ENCODE data around the gene INO80D. TPM values are rescaled to one million over a fixed set of nuclear protein-coding genes. Genes with fewer than 3 reads are reported as not detected.
A peak's percentile ranks its signal among the peaks of the same experiment; 100 is the strongest.
"Not testable (repeated sequence)": the region's sequence is repeated elsewhere in the genome, so short reads cannot be mapped to it uniquely, and the experiment has no call there.

Gene INO80D
- total and polyA plus RNA-seq, 2 of the 13 experiments (the other 11 are each of a cell fraction or from before 2014, with no cell fraction given): 7.6 to 7.9 TPM

DNA sequence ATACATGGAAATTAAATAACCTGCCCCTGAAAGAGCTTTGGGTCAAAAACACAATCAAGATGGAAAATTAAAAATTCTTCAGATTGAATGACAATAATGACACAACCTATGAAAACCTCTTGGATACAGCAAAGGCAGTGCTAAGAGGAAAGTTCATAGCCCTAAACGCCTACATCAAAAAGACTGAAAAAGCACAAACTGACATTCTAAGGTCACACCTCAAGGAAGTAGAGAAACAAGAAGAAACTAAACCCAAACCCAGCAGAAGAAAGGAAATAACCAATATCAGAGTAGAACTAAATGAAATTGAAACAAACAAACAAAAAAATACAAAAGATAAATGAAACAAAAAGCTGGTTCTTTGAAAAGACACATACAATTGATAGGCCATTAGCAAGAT, 52.5 kb downstream of the INO80D start:
- H3K9ac ChIP-seq (ENCODE audit: insufficient read depth, low read depth, low read length): not testable (repeated sequence)

DNA sequence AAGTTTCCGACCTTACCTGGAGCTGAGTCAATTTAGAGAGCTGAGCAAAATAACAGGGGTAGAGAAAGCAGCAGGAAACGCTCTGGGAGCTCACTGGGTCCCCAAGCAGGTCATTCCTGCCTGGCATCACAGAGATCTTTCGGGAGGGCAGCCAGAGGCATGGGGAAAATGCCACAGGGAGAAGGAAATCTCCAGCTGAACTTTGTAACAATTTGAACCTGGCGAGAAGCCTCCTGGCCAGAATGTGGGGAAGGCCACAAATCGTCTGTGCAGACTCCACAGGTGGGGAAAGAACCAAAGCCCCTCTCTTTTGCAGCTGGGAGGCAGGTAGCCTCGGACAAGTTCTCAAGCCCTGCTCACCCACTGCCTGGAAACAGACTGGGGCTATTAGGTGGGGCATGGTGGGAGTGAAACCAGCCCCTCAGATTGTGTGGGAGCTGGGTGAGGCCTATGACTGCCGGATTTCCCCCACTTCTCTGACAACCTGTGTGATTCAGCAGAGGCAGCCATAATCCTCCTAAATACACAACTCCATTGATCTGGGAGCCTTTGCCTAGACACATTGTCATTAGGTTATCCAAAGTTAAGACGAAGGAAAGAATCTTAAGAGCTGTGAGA, 53.9 kb downstream of the INO80D start:
- Histone ChIP-seq H3K79me2 (ENCODE audit: insufficient read depth, low read length) (peaks cover 17% of the 10 kb centered on the region), H3K4me2 (ENCODE audit: low read depth, low read length) (no peak overlapping the region), H3K9ac (ENCODE audit: insufficient read depth, low read depth, low read length) (no peak overlapping the region), H3K9me3 (ENCODE audit: low read length) (no peaks in the 10 kb centered on the region), H3K4me3 (replicated peaks in 1 of 3; ENCODE audit: insufficient read depth in 1 of 3, low read depth in 2 of 3, low read length in 3 of 3) (no peak overlapping the region), H3K27ac (ENCODE audit: extremely low read length, insufficient read depth, low read length) (no peak overlapping the region), H4K20me1 (ENCODE audit: insufficient read depth, low read length) (no peaks in the 10 kb centered on the region), H2AFZ (ENCODE audit: low read length) (no peak overlapping the region), H3K27me3 (ENCODE audit: control insufficient read depth in 1 of 2, insufficient read depth in 2 of 2, low read length in 2 of 2) (no peaks in the 10 kb centered on the region), H3K36me3 (replicated peaks in 1 of 2; ENCODE audit: control insufficient read depth in 1 of 2, insufficient read depth in 2 of 2, low read length in 2 of 2) (peaks cover 18 to 37% of the 10 kb centered on the region in 2 experiments), H3K4me1 (ENCODE audit: insufficient read depth, low read length) (no peaks in the 10 kb centered on the region)
- in situ Hi-C loops (cut with HindIII; ENCODE audit: extremely low pct_ligation_motif_present, low pct_unique_long_range_greater_than_20kb): no loop called here
- no peak for DNase-seq (ENCODE audit: low spot score)
- no peak for FAIRE-seq
- 97% methylated on average over 8 of the region's 8 CpGs for WGBS (ENCODE audit: low lambda C conversion rate)
- ATAC-seq: no peak
- CTCF ChIA-PET (ENCODE audit: low intra/inter-chr PET ratio, low total read pairs): no interaction called here
- POLR2A ChIA-PET: no interaction called here
- BruUV-seq (replicated peaks): no TSS peak
- intact Hi-C loops (cut with micrococcal nuclease; ENCODE audit: unreplicated experiment): no loop called here
- TF ChIP-seq SETDB1 (CRISPR knock-in tag; IDR thresholded peaks at IDR 0.05; ENCODE audit: borderline replicate concordance) (no peak), ZNF576 (CRISPR knock-in tag; IDR thresholded peaks at IDR 0.05) (no peak), NR2C2 (CRISPR knock-in tag; IDR thresholded peaks at IDR 0.05; ENCODE audit: borderline replicate concordance) (no peak), BRCA1 (CRISPR knock-in tag; IDR thresholded peaks at IDR 0.05) (no peak), ZNF274 (CRISPR knock-in tag; IDR thresholded peaks at IDR 0.05) (no peak), ZNF3 (CRISPR knock-in tag; IDR thresholded peaks at IDR 0.05) (no peak), CENPT (CRISPR knock-in tag; IDR thresholded peaks at IDR 0.05; ENCODE audit: low read depth) (no peak), KMT2B (CRISPR knock-in tag; IDR thresholded peaks at IDR 0.05) (no peak), FOXC1 (CRISPR knock-in tag; IDR thresholded peaks at IDR 0.05; ENCODE audit: borderline replicate concordance) (no peak), ZNF512B (CRISPR knock-in tag; IDR thresholded peaks at IDR 0.05; ENCODE audit: borderline replicate concordance) (no peak), ZFX (CRISPR knock-in tag; IDR thresholded peaks at IDR 0.05; ENCODE audit: low read depth) (no peak)
- TF ChIP-seq, protein P1, sequence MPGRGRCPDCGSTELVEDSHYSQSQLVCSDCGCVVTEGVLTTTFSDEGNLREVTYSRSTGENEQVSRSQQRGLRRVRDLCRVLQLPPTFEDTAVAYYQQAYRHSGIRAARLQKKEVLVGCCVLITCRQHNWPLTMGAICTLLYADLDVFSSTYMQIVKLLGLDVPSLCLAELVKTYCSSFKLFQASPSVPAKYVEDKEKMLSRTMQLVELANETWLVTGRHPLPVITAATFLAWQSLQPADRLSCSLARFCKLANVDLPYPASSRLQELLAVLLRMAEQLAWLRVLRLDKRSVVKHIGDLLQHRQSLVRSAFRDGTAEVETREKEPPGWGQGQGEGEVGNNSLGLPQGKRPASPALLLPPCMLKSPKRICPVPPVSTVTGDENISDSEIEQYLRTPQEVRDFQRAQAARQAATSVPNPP (CRISPR knock-in tag; IDR thresholded peaks at IDR 0.05): no peak
- TF ChIP-seq, protein P2, sequence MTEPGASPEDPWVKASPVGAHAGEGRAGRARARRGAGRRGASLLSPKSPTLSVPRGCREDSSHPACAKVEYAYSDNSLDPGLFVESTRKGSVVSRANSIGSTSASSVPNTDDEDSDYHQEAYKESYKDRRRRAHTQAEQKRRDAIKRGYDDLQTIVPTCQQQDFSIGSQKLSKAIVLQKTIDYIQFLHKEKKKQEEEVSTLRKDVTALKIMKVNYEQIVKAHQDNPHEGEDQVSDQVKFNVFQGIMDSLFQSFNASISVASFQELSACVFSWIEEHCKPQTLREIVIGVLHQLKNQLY (CRISPR knock-in tag; IDR thresholded peaks at IDR 0.05): no peak

More for the DNA sequence above, 52.5 kb downstream of the INO80D start:
- H3K4me1 ChIP-seq (ENCODE audit: insufficient read depth, low read length); BruUV-seq (replicated peaks); ATAC-seq; H3K9me3 ChIP-seq (ENCODE audit: low read length); intact Hi-C loops (cut with micrococcal nuclease; ENCODE audit: unreplicated experiment); H3K27me3 ChIP-seq (ENCODE audit: control insufficient read depth in 1 of 2, insufficient read depth in 2 of 2, low read length in 2 of 2); CTCF ChIA-PET (ENCODE audit: low intra/inter-chr PET ratio, low total read pairs); POLR2A ChIA-PET; H3K4me2 ChIP-seq (ENCODE audit: low read depth, low read length); H3K27ac ChIP-seq (ENCODE audit: extremely low read length, insufficient read depth, low read length); H3K4me3 ChIP-seq (replicated peaks in 1 of 3; ENCODE audit: insufficient read depth in 1 of 3, low read depth in 2 of 3, low read length in 3 of 3); H4K20me1 ChIP-seq (ENCODE audit: insufficient read depth, low read length); H2AFZ ChIP-seq (ENCODE audit: low read length); DNase-seq (ENCODE audit: low spot score); in situ Hi-C loops (cut with HindIII; ENCODE audit: extremely low pct_ligation_motif_present, low pct_unique_long_range_greater_than_20kb); FAIRE-seq: not testable (repeated sequence)
- Histone ChIP-seq H3K36me3 (replicated peaks in 1 of 2; ENCODE audit: control insufficient read depth in 1 of 2, insufficient read depth in 2 of 2, low read length in 2 of 2) (peaks cover 15 to 29% of the 10 kb centered on the region in 2 experiments), H3K79me2 (ENCODE audit: insufficient read depth, low read length) (peaks cover 17% of the 10 kb centered on the region)
- TF ChIP-seq IKZF1 (IDR thresholded peaks at IDR 0.05): 0 out of 2 replicates have a peak, but pooled peaks have one; percentile 25
- TF ChIP-seq ZFP90 (CRISPR knock-in tag; IDR thresholded peaks at IDR 0.05; ENCODE audit: borderline replicate concordance): peak; percentile 91; the same call in 1 of the 2 replicates
- whole genome bisulfite sequencing (ENCODE audit: low lambda C conversion rate): 95% methylated on average over 1 of the region's 1 CpG

Data from HepG2 (cell line).